HG02678 (cell line): ENCODE data around the gene SEBOX.
A peak's percentile ranks its signal among the peaks of the same experiment; 100 is the strongest.

ENCODE experiments used
- ATAC-seq: cut with Tn5 transposase; IDR thresholded peaks from one replicate; pipeline ENCODE4 v1.9.1; 2021; ENCODE audit warnings: mild to moderate bottlenecking, moderate library complexity; ENCODE audit not compliant: unreplicated experiment

The SEBOX gene

DNA sequence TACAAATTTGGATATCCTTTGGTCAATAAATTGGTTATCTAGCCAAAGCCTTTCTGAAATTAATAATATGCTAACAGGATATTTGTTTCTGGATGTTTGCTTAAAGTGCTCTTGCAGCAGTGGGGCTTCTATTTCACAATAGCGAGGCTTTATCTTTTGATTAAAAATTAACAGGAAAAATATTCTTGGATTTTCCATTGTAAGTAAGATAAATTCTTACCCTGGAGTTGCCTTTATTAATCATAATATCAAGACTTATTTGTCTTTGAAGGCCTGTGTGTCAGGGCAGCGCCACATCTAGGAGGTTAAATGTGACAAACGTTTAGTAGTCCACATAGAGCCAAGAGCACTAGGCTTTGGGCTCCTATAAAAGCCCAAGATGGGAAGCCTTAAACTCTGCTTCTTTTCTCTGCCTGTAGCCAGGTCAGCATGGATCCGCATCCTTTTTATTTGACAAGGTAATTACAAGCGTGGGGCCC lies 40.7 kb downstream of the SEBOX start:
- no peak for ATAC-seq

DNA sequence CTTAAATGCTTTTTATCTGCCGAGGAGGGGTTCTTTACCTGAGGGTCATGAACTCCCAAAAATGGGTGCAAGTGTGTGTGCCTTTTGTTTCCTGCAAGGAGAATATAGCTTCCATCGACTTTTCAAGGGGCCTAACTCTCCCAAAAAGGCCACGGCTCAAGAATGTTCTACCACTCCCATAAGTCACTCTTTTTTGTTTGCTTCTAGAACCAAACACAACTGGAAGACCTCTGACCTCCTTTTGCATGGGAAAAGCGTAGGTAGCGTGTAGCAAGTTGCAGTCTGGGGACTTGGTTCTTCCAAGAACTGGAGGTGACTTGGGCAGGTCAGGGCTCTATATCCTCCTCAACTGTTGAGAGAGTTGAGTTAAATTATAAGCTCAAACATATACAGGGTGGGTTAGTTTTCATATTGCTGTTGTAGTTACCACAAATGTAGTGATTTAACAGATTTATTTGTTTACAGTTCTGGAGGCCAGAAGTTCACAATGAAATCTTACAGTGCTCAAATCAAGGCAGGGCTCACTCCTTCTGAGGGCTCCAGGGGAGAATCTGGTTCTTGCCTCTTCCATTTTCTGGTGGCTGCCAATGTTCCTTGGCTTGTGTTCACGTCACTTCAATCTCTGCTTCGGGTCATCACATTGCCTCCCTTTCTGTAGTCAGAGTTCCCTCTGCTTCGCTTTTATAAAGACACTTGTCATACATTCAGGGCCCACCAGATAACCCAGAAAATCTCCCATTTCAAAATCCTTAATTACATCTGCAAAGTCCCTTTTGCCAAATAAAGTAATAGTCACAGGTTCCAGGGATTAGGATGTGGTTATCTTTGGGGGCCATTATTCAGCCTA lies 44.6 kb downstream of the SEBOX start:
- ATAC-seq = no peak

DNA sequence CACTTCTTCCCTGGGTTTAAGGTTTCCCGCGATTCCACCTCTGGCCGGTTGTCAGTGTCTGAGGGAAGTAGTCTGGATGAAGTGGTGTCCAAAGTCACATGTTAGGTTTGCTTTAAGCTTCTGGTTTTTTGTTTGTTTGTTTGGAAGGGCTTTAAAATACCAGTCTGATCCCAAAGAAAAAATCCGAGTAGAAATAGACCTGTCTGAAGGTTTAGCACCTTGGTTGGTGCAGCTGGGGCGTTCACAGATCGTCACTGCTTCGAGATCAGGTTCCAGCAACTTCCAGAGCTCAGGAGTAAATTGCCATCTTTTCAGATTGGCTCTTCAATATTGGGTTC lies 45.4 kb downstream of the SEBOX start:
- ATAC-seq = no peak

DNA sequence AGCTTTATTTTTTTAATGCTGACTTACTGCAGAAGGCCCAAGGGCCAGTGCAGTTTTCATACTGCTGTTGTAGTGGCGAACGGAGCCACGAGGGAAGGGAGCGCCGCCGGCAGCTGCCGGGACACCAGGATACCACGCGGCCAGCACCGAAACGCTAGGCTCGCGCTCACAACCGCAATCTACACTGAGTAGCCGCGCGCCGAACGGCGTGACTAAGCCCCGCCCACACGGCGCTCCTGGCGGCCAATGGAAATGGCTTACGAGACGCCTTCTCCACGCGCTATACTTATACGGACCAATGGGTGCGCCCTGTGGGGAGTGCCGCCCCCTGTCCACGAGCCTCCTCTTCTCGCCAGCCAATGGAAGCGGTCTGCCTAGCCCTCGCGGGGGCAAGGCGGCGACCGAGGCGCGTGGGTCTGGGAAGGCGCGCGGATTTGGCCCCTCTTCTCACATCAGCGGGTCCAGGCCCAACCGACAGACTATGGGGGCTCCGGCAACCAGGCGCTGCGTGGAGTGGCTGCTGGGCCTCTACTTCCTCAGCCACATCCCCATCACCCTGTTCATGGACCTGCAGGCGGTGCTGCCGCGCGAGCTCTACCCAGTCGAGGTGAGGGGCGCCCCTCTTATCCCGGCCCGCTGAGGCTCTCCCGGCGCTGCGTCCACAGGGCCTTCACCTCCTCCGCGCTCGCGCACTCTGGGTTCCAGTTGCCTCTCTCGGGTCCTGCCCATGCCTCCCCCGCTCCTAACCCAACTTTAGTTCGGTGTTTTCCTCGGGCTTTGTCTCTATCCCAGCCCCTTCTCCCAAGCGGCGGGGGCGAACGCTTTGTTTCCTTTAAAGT lies 46.0 kb downstream of the SEBOX start, which contains the start of gene TMEM97:
TSS of gene TMEM97 (plus strand) at position 442 of the 839 bp plus-strand sequence. CDS start at position 482, 40 bp downstream.
- ATAC-seq = peak; percentile 96

- no peak for ATAC-seq
Measured at GRCh38 chr17:28317966-28318758, 46.8 kb downstream of the SEBOX start.

- ATAC-seq = no peak
Measured at GRCh38 chr17:28317099-28317965, 47.7 kb downstream of the SEBOX start.

- no peak for ATAC-seq
Measured at GRCh38 chr17:28315846-28316705, 48.9 kb downstream of the SEBOX start.

GRCh38 chr17:28313841-28314240 lies 51.2 kb downstream of the SEBOX start:
- ATAC-seq = no peak
